Stimulated activated CD4-positive, alpha-beta T cell treated with anti-CD3 and anti-CD28 coated beads, Interleukin-15, amount 100 ng/mL, for 48 hours (primary cell): Measurements from ENCODE around the gene RAB10.
"Not testable (repeated sequence)": the region's sequence is repeated elsewhere in the genome, so short reads cannot be mapped to it uniquely, and the experiment has no call there.

Source experiments
- DNase-seq, 2 donors: peaks; one replicate each; pipeline ENCODE4 v3.0.0-alpha.2; 2020; ENCODE audit warnings: low read depth in 2 of 2

The RAB10 gene

GRCh38 chr2:26016012-26016705 lies 17.7 kb upstream of the RAB10 start:
- DNase-seq: no peak

- not testable (repeated sequence) for DNase-seq
Measured at GRCh38 chr2:26016706-26017045, 17.2 kb upstream of the RAB10 start.

GRCh38 chr2:26017464-26018183 lies 16.3 kb upstream of the RAB10 start:
- DNase-seq: no peak

GRCh38 chr2:26018184-26019055 lies 15.5 kb upstream of the RAB10 start:
- DNase-seq: peak; percentile 23 to 39

GRCh38 chr2:26020231-26020640 lies 13.6 kb upstream of the RAB10 start:
- DNase-seq: no peak

- DNase-seq: no peak
Measured at GRCh38 chr2:26024260-26024659, 9.6 kb upstream of the RAB10 start.

- no peak for DNase-seq
Measured at GRCh38 chr2:26025509-26025908, 8.4 kb upstream of the RAB10 start.

- DNase-seq: not testable (repeated sequence)
Measured at GRCh38 chr2:26028083-26028482, 5.8 kb upstream of the RAB10 start.

GRCh38 chr2:26032586-26033269 lies 1.2 kb upstream of the RAB10 start:
- not testable (repeated sequence) for DNase-seq

GRCh38 chr2:26033270-26033817 lies 540 bp upstream of the RAB10 start:
- DNase-seq: no peak

GRCh38 chr2:26034637-26034992 lies 731 bp downstream of the RAB10 start:
- DNase-seq: no peak

- no peak for DNase-seq
Measured at GRCh38 chr2:26035090-26035743, 1.3 kb downstream of the RAB10 start.

GRCh38 chr2:26039603-26040323 lies 5.9 kb downstream of the RAB10 start:
- no peak for DNase-seq

GRCh38 chr2:26043109-26043508 lies 9.2 kb downstream of the RAB10 start:
- DNase-seq: no peak

- DNase-seq: no peak
Measured at GRCh38 chr2:26043862-26044696, 10.2 kb downstream of the RAB10 start.

- no peak for DNase-seq
Measured at GRCh38 chr2:26048791-26049190, 14.9 kb downstream of the RAB10 start.

- DNase-seq: no peak
Measured at GRCh38 chr2:26049641-26050040, 15.8 kb downstream of the RAB10 start.

GRCh38 chr2:26052740-26053139 lies 18.9 kb downstream of the RAB10 start:
- DNase-seq: no peak

- no peak for DNase-seq
Measured at GRCh38 chr2:26054598-26055348, 20.9 kb downstream of the RAB10 start.
